Stimulated activated CD8-positive, alpha-beta memory T cell treated with anti-CD3 and anti-CD28 coated beads, Interleukin-2, amount 100 ng/mL, for 48 hours (primary cell): Measurements from ENCODE around the gene ALOX5.
"Not testable (repeated sequence)": the region's sequence is repeated elsewhere in the genome, so short reads cannot be mapped to it uniquely, and the experiment has no call there.

Experiments
- DNase-seq, 2 donors: peaks; one replicate each; pipeline ENCODE4 v3.0.0-alpha.2; 2020; ENCODE audit warnings: low read depth in 2 of 2

Gene ALOX5

DNA sequence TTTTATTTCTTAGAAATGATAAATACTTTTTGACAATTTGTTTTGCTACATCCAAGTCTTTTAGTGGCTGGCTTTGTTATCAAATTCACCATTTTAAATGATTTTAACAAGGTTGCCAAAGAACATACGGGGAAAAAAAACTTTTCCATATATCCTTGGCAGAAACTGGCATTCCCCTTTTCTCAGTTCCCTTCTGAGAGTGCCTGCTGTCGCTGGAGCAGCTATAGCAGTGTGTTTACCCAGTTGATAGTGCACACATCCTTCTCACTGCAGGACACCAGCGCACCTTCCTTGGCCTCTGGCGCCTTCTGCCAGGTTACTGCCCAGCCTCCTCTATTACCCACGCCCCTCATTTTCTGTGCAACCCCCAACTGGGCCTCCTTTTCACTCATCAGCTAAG, 94.1 kb downstream of the ALOX5 start:
- DNase-seq: no peak

DNA sequence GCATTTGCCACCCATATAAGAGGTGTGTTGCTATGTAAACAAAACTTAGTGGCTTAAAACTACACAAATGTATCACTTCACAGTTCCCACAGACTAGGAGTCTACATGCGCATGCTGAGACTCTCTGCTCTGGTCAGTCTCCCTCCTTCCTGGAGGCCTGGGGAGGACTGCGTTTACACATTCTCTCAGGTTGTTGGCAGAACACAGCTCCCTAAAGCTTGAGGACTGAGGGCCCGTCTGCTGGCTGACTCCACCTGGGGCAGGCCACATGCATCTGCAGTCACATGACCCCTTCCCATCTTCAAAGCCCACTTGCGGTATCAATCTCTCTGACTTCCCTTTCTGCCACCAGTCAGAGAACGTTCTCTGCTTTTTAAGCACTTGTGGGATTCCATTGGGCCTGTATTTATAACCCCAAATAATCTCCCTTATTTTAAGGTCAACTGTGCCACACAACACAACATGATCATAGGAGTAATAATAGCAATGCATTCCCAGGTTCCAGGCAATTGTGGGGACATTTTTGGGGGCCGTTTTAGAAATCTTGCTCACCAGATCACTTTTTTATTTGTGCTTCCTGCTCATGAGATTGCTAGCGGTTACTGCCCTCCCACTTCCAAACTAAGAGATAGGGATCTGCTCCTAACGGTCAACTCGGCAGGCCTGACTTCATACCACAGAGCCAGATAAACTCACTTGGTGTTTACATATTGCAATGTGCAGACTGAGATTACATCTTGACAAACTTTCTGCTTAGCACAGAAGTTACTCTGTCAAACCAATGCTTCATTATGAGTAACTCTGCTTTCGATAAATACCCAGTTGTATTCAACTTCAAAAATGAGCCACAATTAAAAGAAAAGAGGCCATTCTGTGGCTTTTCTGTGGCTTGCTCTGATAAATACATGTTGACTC, 96.3 kb downstream of the ALOX5 start:
- peak; percentile 1 to 25 for DNase-seq

DNA sequence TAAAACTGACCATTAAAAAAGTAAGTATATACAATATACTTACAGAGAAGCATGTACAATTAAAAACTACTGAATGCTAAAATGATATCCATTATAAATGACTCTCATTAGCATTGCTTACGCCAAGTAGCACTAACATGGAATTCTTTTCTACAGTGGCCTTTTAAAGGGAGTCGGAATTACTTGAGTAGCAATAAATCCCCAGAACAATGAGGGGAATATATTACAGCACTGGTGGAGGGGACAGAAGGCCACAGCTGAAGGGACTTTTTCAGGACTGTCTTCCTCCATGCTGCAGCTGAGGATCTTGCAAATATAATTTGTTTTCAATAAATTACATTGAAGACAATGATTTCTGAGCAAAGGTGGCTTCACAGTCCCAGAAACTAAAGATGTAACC, 97.0 kb downstream of the ALOX5 start:
- DNase-seq: no peak

DNA sequence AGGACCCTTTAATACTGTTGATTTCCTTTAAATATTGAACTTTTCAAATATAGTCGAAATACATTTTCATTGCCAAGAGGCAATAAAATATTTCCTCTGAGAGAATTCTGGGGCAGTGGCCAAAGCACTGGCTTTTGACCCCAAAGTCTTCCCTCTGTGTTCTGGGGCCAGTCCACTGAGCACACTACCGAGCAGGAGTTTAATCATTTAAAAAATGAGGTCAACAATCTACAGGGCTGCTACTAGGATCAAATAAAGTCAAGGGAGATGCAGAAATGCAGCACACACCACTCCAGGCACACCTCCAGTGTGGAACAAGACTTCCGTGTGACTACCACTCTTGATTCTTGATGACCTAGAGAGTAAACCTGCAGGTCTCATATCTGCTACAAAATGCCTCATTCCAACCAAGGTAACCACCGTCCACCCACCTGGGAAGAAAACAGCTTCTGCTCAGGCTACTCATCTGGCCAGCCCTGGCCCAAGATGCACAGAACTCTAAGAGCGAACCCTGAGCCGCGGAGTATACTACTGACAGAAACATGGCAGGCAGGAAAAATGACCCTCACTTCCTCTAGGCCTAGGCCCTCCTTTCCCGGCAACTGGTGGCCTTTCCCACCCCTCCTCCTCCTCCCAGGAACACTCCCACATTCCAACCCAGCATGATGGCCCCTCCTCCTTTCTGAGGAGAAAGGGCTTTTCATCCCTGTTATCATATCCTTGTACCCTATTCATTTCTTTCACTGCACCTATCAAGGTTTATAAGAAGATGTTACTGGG, 97.7 kb downstream of the ALOX5 start:
- DNase-seq: no peak

DNA sequence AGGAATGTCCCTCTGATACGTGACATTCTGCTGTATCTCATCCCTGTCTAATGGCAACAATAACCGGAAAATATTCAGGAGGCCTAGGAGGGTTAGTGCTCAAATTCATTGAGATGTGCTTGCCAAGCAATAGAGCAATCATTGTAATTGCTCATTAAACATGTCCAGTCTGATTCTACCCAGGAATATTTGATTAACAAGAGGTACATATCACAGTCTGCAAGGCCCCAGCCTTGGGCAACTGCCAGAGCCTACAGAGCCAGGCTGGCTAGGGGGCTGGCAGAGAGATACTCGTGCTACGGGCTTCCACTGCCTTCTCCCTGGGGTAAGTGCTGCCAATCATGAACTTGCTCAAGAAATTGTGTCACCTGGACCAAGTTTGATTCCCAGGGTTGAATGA, 99.1 kb downstream of the ALOX5 start:
- no peak for DNase-seq

DNA sequence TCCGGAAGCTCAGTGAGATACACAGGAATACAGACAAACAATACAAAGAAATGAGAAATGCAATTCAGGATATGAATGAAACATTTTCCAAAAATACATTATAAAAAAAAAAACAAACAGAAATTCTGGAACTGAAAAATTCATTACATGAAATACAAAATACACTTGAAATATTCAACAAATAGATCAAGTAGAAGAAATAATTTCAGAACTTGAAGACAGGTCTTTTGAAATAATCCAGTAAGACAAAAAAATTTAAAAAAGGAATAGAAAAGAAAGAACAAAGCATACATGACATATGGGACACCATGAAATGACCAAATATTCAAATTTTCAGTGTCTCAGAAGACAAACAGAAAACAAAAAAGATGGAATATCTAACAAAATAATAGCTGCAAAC, 102.5 kb downstream of the ALOX5 start:
- DNase-seq: no peak

DNA sequence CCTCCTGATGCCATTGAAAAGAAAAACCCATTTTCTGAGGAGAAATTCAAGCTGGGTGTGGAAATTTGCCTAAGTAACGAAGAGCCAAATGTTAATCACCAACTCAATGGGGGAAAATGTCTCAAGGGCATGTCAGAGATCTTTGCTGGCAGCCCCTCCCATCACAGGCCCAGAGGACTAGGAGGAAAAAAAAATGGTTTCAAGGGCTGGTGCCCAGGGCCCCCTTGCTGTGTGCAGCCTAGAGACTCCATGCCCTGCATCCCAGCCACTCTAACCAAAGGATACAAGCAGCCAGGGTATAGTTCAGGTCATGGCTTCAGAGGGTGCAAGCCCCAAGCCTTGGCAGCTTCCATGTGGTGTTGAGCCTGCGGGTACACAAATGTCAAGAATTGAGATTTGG, 106.3 kb downstream of the ALOX5 start:
- DNase-seq: no peak

DNA sequence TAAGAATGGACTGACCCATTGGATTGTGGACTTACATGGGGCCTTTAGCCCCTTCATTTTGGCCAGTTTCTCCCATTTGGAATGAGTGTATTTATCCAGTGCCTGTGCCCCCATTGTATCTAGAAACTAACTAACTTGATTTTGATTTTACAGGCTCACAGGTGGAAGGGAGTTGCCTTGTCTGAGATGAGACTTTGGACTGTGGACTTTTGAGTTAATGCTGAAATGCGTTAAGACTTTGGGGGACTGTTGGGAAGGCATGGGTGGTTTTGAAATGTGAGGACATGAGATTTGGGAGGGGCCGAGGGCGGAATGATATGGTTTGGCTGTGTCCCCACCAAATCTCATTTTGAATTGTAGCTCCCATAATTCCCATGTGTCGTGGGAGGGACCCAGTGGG, 107.1 kb downstream of the ALOX5 start:
- not testable (repeated sequence) for DNase-seq

DNA sequence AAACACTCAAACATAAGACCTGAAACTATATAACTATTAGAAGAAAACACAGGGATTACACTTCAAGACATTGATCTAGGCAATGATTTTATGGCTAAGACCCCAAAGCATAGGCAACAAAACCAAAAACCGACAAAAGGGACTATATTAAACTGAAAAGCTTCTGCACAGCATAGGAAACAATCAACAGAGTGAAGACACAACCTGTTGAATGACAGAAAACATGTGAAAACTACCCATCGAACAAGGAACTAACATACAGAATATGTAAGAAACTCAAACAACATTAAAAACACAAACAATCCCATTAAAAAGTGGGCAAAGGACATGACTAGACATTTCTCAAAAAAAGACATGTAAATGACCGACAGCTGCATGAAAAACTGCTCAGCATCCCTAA, 109.0 kb downstream of the ALOX5 start:
- no peak for DNase-seq

DNA sequence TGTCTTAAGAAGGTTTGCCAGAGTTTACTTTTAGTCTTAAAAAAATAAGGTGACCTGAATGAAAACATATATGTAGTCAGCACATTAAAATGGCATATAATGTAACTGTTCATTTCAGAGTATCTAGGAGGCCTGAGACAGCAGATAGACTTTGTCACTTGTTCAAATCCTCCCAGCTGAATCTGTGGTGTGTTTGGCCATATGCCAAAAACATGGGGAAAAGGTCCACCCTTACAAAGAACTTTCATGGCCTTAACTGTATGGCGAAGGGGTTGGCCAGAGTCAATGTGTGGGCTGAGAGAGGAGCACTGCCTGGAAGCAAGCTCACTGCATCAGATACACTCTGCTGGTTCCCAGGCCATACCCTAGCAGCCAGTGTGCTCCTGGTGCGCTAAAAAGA, 113.7 kb downstream of the ALOX5 start:
- DNase-seq: no peak

DNA sequence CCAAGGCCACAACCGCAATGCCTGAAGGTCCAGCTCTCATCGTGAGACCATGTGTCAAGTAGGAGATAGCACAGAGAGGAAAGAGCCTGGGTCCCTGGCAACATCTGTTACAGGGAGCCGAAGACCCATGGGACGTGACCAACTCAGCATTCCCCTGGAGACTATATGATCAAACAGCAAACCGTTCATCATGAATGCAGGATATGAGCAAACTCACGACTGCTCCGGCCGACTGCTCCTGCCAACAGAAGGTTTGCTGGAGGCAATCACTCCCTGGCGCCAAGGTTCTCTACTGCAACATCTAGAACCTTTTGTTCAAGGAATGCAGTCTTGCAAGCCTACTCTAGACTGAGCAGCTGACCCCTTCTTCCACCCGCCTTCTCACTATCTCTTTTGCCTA, 114.3 kb downstream of the ALOX5 start:
- no peak for DNase-seq

DNA sequence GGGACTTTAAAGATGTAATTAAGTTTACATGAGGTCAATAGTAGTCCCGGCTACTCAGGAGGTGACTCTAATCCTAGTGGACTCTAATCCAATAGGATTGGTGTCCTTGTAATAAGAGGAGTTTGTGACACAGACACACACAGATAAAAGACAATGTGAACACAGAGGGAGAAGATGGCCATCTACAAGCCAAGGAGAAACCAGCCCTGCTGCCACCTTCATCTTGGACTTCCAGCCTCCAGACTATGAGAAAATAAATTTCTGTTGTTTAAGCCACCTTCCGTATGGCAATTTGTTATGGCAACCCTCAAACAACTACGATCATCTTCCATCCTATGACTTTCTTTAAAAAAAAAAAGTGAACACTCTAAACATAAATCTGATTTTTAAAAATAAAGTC, 116.3 kb downstream of the ALOX5 start:
- no peak for DNase-seq

DNA sequence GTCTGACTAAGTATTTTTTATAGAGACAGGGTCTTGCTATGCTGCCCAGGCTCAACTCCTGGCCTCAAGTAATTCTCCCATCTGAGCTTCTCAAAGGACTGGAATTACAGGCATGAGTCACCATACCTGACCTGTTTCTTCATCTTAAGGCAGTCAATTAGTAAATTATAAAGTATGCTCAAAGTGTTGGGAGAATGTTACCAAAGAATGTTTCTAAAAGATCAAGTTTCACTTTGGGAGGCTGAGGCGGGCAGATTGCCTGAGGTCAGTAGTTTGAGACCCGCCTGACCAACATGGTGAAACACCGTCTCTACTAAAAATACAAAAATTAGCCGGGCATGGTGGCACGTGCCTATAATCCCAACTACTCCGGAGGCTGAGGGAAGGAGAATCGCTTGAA, 117.0 kb downstream of the ALOX5 start:
- DNase-seq: no peak
